ENCODE measurements around the gene ZPLD1. TPM values are rescaled to one million over a fixed set of nuclear protein-coding genes. Genes with fewer than 3 reads are reported as not detected.

The ZPLD1 gene
- total RNA-seq, 1 experiment from 2014 or later: not detected

- no peak overlapping the region for H3K23ac ChIP-seq (ENCODE audit: insufficient read length, low read depth, low read length)
- H3K9me3 ChIP-seq (ENCODE audit: control insufficient read depth, low read depth, low read length): no peaks in the 10 kb centered on the region
- H3K14ac ChIP-seq (ENCODE audit: insufficient read depth, low read length): no peak overlapping the region
- no peak overlapping the region for H2BK120ac ChIP-seq (ENCODE audit: low read depth, low read length, poor library complexity, severe bottlenecking)
- no peak overlapping the region for H2BK5ac ChIP-seq (ENCODE audit: insufficient read length, low read length)
- no peak overlapping the region for H4K8ac ChIP-seq (replicated peaks; ENCODE audit: insufficient read length, low read depth, low read length)
- no peak overlapping the region for H4K91ac ChIP-seq (ENCODE audit: insufficient read length, low read depth, low read length)
- no peak overlapping the region for H3K4me2 ChIP-seq (ENCODE audit: insufficient read depth, insufficient read length, low read length)
- TF ChIP-seq CTCF (conservative IDR thresholded peaks at IDR 0.05): no peak
- Mint-ChIP-seq H3K9me3 (no peaks in the 10 kb centered on the region), H3K36me3 (ENCODE audit: insufficient read depth in 1 of 3, low read depth in 3 of 3) (no peaks in the 10 kb centered on the region), H3K27me3 (ENCODE audit: low read depth) (0 out of 2 replicates have a peak, but pooled peaks cover 1% of the 10 kb centered on the region), H3K27ac (no peak overlapping the region), H3K4me3 (no peak overlapping the region), H3K4me1 (no peaks in the 10 kb centered on the region)
- no peak overlapping the region for H4K5ac ChIP-seq (ENCODE audit: insufficient read length, low read depth, low read length)
- no peak overlapping the region for H3T11ph ChIP-seq (ENCODE audit: low read length)
- no peak overlapping the region for H2BK12ac ChIP-seq (ENCODE audit: insufficient read length, low read depth, low read length)
- DNase-seq: no peak
- H3K56ac ChIP-seq (ENCODE audit: insufficient read length, low read depth, low read length): no peak overlapping the region
- no peak overlapping the region for H2BK20ac ChIP-seq (ENCODE audit: low read depth, low read length, poor library complexity, severe bottlenecking)
- no peaks in the 10 kb centered on the region for H3K23me2 ChIP-seq (ENCODE audit: insufficient read length, low read depth, low read length, poor library complexity, severe bottlenecking)
- H3K4ac ChIP-seq (ENCODE audit: low read depth, low read length): no peak overlapping the region
- no peak overlapping the region for H2BK15ac ChIP-seq (ENCODE audit: low read depth, low read length)
- H4K20me1 ChIP-seq (ENCODE audit: control insufficient read depth, insufficient read depth, insufficient read length): no peaks in the 10 kb centered on the region
- no peaks in the 10 kb centered on the region for H3K4me1 ChIP-seq (ENCODE audit: insufficient read depth, low read length)
- H3K27me3 ChIP-seq (ENCODE audit: insufficient read depth, low read length): no peaks in the 10 kb centered on the region
- H3K79me2 ChIP-seq (ENCODE audit: insufficient read depth, low read length): no peaks in the 10 kb centered on the region
- no peak overlapping the region for H2AFZ ChIP-seq (ENCODE audit: low read length)
- no peaks in the 10 kb centered on the region for H3K79me1 ChIP-seq (ENCODE audit: insufficient read depth, low read depth, low read length, poor library complexity, severe bottlenecking)
- no peak overlapping the region for H3K27ac ChIP-seq (ENCODE audit: insufficient read length, low read depth, low read length)
- H2AK5ac ChIP-seq (ENCODE audit: insufficient read length, low read length): no peak overlapping the region
- no peak overlapping the region for H3K18ac ChIP-seq (ENCODE audit: insufficient read length, low read depth, low read length)
- H3K9ac ChIP-seq (ENCODE audit: extremely low read depth, insufficient read length, low read length): no peak overlapping the region
Measured at GRCh38 chr3:102525624-102526023, 90.8 kb downstream of the ZPLD1 start.

Data from H9 (cell line).